GM12801 (cell line): ENCODE measurements around the gene NFATC2.

Experiments
- TF ChIP-seq, protein P1 (sequence below): IDR thresholded peaks from one replicate; pipeline ENCODE4 v1.5.1; 2011; ENCODE audit warnings: control low read depth; ENCODE audit not compliant: insufficient read length; ENCODE audit errors: extremely low read depth

NFATC2 gene

DNA sequence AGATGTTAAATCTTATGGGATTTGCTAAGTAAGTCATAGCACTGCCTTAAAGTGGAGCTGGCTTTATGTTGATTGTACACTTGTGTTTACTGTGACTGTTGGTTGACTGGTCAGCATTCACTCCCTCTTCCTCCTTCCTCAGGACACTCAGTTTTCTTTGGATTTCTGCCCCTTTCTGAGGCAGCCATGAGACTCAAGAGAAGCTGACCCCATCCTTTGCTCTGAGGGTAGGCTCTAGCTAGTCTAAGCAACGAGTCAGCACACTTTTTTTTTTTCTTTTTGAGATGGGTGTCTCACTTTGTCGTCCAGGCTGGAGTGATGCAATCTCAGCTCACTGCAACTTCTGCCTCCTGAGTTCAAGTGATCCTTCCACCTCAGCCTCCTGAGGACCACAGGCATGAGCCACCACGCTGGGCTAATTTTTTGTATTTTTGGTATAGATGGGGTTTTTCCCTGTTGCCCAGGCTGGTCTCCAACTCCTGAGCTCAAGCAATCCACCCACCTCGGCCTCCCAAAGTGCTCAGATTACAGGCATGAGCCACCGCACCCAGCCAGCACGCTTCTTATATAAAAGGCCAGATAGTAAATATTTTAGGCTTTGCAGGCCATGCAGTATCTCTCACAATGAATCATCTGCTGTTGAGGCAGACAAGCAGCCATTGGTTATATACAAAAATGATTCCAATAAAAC, 191.4 kb downstream of the NFATC2 start:
- TF ChIP-seq, protein P1, sequence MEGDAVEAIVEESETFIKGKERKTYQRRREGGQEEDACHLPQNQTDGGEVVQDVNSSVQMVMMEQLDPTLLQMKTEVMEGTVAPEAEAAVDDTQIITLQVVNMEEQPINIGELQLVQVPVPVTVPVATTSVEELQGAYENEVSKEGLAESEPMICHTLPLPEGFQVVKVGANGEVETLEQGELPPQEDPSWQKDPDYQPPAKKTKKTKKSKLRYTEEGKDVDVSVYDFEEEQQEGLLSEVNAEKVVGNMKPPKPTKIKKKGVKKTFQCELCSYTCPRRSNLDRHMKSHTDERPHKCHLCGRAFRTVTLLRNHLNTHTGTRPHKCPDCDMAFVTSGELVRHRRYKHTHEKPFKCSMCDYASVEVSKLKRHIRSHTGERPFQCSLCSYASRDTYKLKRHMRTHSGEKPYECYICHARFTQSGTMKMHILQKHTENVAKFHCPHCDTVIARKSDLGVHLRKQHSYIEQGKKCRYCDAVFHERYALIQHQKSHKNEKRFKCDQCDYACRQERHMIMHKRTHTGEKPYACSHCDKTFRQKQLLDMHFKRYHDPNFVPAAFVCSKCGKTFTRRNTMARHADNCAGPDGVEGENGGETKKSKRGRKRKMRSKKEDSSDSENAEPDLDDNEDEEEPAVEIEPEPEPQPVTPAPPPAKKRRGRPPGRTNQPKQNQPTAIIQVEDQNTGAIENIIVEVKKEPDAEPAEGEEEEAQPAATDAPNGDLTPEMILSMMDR: no peak

DNA sequence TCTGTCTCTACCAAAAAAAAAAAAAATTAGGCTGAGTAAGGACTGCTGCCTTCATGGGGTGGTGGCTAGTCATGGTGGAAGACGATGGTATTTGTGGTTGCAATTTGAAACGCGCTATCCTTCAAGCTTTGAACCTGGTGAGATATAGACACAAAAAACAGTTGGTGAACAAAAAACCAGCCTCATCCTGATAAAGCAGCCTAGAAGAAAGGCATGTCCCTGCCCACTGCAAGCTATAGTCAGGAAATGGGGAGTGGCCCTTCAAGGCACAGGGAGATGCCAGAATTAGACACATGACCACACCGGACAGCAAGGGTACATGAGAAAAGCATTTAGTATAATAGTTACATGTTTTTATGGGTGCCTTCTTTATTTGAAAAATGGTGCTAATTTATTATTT, 193.6 kb downstream of the NFATC2 start:
- TF ChIP-seq, protein P1: no peak

DNA sequence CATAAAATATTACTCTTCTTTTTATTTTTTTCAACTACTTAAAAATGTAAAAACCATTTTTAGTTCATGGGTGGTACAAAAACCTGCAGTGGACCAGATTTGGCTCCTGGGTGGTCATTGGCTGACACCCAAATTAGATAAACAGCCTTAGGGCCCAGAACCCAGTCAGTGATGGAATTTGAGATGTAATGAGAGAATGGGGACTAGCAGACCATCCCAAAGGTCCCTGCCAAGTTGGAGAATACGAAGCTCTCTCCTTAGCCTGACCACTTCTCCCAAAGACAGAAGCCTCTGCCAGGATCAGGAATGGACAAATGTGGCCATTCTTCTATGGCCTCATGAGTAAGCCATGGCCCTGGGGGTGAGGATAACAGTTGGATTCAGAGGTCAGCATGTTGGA, 194.7 kb downstream of the NFATC2 start:
- TF ChIP-seq, protein P1: no peak

DNA sequence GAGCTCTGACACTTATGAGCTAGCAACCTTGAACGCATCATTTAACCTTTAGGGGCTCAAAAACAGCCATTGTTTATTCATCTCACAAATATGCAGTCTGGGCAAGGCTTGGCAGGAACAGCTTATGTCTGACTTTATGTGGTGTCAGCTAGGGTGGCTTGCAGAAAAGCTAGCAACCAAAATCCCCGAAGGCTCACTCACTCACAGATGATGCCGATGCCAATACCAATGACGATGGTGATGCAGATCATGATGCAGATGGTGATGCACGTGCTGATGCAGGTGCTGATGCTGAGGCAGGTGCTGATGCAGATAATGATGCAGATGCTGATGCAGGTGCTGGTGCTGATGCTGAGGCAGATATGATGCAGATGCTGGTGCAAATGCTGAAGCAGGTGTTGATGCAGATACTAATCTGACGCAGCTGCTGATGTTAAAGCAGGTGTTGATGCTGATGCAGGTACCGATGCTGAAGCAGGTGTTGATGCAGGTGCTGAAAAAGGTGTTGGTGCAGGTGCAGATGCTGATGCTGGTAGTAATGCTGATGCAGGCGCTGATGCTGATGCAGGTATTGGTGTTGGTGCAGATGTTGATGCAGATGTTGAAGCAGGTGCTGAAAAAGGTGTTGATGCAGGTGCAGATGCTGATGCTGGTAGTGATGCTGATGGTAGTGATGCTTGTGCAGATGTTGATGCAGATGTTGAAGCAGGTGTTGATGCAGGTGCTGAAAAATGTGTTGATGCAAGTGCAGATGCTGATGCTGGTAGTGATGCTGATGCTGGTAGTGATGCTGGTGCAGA, 195.6 kb downstream of the NFATC2 start:
- TF ChIP-seq, protein P1: no peak

DNA sequence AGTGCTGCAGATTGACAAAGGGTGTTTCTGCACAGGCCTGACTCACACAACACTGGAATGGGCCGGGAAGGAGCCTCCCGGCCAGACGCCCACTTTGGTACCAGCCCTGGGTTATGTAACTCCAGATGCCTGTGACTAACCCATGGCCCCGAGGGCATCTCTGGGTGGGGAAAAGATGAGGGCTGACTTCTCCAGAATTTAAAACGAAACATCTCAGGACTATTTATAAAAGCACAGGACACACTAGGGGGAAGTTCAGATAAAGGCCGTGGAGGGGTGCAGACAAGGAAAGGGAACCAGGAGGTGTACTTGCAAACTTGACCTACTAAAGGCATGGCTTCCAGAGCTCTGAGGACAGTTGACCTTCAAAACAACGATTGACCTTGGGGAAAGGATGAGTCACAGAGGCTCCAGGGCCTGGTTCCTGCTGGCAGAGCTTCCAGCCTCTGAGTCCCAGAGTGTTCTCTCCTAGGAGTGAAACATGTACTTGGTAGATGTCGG, 196.9 kb downstream of the NFATC2 start:
- TF ChIP-seq, protein P1: no peak

DNA sequence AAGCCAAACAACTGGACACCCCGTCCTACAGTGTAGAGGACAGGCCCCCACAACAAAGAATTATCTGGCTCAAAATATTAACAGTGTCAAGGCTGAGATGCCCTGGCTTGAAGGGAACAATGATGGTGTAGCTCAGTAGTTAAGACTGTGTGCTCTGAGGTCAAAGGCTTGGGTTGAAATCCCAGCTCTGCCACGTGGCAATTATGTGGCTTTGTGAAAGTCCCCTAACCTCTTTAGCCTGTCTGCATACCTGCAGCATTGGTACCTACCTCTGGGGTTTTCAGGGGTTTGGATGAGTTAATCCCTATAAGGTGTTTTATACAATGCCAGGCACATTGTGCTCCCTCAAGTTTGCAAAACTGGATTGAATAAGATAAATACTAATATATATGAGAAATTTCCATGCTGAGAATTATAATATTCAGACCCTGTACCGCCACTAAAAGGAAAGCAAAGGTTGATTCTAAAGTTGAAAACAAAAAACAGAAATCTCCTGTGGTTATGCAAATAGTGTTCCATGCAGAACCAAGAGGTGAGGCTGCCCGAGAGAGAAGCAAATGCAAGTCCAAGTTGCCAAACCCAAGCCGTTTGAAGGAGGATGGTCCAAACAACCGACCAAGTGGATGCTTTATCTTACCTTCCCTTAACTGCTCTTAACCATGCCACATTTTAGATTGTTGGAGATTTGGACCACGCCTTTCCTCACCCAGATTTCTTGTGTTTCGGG, 199.8 kb downstream of the NFATC2 start:
- TF ChIP-seq, protein P1: no peak

DNA sequence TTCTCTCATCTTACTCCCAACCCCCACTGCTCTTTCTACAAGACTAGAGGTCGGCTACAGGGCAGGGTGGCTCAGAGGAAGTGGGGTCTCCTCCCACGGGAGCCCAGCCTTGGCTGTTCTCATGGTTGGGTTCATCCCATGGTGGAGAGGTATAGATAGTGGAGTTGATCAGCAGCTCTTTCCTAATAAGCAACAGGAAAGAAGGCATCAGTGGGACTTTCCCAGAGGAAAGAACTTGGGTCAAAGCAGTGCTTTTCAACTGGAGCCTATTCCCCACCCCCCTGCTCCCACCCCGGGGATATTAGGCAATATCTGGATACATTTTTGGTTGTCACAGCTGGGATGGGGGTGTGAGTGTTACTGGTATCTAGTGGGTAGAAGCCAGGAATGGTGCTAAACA, 200.9 kb downstream of the NFATC2 start:
- TF ChIP-seq, protein P1: no peak
